ENCODE results near the gene CCT2.
A peak's percentile ranks its signal among the peaks of the same experiment; 100 is the strongest.
"Not testable (repeated sequence)": the region's sequence is repeated elsewhere in the genome, so short reads cannot be mapped to it uniquely, and the experiment has no call there.

CCT2 gene

DNA sequence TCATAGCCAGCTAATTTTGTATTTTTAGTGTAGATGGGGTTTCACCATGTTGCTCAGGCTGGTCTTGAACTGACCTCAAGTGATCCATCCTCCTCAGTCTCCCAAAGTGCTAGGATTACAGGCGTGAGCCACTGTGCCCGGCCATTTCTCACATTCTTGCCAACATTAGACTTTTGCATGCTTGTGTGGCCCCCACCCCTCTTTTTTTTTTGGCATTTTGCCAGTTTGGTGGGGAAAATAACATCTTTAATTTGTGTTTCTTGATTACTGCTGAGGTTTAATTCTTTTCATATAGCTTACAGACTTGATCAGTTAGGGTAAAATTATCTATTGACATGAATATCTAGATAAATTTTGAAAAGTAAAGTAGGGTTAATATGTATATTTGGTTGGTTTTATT, 3.8 kb downstream of the CCT2 start:
- DNase-seq: no peak

DNA sequence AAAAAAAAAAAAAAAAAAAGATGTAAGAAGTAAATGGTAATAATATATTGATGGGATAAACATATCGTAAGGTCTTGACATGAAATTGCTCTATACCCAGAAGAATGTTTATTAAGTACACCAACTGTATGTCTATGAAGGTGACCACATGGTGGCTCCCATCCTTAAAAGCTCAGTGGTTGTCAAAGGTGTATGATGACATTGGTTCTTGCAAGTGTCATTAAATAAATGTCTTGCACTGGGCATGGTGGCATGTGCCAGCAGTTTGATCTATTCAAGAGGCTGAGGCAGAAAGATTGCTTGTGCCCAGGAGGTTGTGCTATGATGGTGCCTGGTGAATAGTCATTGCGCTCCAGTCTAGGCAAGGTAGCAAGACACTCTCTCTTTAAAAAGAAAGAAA, 10.4 kb downstream of the CCT2 start:
- DNase-seq: no peak

DNA sequence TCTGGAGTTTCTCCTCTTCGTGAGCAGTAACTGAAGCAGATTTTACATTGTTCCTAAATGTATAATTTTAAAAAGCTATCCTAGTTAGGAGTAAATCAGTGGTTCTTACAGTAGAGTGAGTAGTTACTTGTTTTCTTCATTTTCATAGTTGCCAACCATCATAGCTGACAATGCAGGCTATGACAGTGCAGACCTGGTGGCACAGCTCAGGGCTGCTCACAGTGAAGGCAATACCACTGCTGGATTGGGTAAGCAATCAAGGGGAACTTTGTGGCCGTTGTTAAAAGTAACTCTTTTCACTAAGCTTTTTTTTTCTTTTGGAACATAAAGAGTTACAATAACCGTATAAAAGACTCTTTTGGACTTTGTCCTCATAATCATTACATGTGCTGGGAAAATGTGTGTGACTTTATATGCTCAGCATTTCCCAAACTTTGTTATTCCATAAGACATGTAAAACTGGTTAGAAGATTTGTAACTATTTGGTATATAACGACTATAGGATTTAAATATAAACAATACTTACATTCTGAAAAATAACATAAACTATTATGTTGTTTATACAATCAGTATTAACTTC, 13.0 kb downstream of the CCT2 start:
- DNase-seq: no peak

DNA sequence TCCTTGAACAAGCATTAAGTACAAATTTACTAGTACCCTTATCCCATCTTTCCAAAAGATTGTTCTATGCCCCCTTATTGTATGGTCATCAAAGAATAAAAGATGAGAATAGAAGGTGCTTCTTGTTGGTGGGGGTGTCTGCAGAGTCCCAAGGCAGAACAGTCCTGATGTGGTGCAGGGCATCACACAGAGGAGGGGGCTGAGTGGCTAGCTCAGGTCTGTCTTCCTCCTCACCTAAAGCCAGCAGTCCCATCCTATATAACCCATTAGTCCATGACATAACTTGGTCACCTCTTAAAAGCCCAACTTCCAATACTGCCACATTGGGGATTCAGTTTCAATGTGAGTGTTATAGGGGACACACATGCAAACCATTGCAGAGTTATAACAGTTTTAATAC, 15.5 kb downstream of the CCT2 start:
- no peak for DNase-seq

DNA sequence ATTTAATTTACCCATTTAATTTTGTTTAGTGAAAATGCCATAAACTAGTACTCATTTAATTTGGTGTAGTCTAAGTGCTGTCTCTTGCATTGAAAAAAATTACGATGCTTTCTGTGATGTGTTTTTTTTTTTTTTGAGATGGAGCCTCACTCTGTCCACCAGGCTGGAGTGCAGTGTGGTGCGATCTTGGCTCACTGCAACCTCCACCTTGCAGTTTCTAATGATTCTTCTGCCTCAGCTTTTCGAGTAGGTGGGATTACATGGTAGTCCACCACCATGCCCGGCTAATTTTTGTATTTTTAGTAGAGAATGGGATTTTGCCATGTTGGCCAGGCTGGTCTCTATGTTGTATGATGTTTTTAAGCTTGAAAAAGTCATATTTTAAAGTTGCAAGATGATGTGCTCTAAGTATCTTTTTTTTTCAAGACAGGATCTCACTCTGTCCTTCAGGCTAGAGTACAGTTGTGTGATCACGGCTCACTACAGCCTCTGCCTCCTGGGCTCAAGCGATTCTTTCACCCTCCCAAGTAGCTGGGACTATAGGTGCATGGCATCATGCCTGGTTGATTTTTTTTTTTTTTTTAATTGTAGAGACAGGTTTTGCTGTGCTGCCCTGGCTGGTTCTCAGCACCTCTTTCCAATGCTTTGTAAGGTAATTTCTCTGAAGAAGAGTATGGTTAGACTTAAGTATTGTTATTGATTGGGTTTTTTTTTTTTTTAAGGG, 16.9 kb downstream of the CCT2 start:
- DNase-seq: no peak

DNA sequence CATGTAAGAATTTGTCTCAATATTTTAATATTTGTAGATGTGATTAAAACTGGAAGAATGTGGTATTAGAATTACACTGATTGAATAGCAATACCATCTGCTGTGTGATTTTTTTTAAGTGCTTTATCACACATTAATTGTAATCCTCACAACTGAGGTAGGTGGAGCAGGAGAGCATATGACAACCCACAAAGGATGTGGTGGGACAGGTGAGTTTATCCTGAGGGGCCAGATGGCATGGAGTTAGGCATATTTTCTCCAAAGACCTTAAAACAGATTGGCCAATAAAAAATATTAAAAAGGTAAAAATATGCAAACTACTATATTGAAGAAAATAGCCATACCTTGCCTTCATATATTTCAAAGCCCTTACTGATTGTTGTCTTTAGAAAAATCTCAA, 17.7 kb downstream of the CCT2 start:
- no peak for DNase-seq

DNA sequence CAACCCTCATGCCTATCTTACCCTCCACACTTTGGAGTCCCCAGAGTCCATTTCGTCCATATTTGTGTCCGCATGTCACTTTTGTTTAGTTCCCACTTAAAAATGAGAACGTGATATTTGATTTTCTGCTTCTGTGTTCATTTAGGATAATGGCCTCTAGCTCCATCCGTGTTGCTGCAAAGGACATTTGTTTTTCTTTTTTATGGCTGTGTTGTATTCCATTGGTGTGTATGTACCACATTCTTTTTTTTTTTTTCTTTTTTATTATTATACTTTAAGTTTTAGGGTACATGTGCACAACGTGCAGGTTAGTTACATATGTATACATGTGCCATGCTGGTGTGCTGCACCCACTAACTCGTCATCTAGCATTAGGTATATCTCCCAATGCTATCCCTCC, 18.3 kb downstream of the CCT2 start:
- not testable (repeated sequence) for DNase-seq

DNA sequence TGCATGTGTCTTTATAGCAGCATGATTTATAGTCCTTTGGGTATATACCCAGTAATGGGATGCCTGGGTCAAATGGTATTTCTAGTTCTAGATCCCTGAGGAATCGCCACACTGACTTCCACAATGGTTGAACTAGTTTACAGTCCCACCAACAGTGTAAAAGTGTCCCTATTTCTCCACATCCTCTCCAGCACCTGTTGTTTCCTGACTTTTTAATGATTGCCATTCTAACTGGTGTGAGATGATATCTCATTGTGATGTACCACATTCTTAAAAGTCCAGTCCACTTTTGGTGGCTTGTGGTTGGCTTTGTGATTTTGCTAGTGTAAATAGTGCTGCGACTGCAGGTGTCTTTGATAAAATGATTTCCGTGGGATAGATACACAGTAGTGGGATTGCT, 19.0 kb downstream of the CCT2 start:
- not testable (repeated sequence) for DNase-seq

DNA sequence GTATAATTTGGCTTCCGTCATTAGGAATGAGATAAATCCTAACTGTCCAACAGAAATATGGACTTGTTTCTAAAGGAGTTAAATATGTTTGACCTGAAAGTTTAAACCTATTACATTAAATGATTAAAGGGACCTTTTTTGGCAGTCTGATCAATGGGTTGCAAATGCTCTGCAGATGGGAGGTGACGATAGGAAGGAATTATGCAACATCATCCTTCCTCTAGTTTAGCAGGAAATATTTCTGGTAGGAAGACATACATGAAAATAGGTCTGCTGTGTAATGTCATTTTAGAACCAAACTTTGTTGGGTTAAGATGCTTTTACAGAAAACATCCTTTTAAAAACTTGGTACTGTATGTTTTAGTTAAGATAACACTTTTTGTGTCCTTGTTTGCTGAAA, 22.9 kb downstream of the CCT2 start:
- no peak for DNase-seq

DNA sequence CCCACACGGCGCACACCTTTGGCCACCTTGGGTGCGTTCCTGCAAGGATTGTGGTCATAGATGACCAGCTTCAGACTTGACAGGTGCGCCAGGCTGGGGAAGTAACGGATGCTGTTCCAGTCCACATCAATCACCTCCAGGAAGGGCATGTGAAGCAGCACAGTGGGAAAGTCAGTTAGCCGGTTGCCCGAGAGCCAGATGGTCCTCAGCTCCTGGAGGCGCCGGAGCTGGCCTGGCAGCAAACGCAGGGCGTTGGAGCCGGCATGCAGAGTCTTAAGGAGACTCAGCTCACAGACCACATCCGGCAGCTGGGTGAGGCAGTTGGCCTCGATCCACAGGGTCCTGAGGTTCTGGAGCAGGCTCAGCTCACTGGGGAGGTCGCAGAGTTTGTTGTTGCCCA, 24.9 kb downstream of the CCT2 start:
- DNase-seq: no peak

DNA sequence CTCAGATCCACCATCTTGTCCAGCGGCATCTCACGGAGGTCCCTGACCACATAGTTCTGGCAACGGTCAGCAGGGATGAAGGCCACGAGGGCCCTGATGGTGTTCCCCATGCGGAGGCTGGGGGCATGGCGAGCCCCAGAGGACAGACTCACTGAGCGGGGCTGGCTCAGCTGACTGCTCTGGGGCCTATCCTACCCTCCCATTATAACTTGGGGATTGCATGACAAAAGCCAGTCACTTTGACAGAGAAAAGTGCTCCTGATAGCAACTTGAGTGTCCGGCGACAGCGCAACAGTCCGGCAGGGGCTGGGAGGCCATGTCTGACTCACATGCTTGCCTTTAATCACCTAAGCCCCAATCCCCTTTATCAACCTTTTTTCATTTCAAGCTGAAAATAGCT, 25.5 kb downstream of the CCT2 start, which contains the start of gene LRRC10:
Gene LRRC10 (minus strand): TSS at position 179 of the 400 bp plus-strand sequence. CDS start 69 bp downstream, at position 110.
- no peak for DNase-seq

DNA sequence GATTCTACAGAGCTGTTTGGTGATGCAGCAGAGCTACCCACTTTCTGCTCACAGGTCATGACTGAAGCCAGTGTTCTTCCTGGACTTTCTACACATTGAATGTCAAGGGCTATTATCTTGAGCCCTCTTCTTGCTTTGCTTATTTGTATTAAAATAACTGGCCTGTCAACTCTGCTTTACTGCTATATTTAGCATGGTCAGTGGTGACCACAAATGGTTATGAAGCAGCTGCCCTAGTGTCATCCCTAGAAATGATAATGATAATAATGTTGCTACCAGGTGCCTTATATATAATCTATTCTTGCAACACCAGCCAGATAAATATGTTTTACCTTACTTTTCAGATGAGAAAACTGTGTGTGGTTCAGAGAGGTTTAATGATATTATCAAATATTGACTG, 28.1 kb downstream of the CCT2 start:
- DNase-seq: no peak

DNA sequence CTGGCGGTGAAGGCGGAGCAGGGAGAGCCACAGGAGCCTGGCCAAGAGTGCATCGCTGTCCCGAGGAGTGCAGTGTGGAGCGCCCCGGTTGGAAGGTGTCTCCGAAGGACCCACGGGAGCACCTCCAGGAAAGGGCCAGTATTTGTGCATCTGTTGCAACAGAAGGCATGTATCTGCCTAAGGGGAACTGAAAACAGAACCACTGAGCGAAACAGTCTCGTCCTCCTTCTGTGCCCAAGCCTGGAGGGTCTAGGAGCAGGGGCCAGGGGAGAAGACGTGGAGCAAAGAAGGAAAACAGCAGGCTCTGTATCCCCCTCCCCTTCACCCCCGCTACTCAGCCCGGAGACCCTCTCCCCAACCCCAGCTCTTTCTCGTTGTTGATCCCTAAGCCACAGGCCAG, 30.8 kb downstream of the CCT2 start:
- DNase-seq: no peak

DNA sequence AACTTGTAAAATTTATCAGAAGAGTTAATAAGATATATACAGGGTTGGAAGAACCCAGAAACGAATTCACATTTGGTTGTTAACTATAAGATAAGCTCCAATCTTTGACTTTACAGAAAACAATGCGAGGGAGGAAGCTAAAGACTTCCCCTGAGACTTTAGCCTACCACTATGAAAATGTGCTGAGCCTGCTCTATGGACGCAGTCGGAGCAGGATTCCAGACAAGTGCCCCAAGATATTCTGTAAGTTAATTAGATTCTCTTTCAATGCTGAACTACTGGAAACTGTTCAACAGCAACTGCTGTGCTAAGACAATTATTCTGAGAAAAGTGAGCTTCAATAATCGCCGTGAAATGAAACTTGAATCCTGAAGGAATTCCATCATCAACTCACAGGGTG, 33.8 kb downstream of the CCT2 start:
- no peak for DNase-seq

DNA sequence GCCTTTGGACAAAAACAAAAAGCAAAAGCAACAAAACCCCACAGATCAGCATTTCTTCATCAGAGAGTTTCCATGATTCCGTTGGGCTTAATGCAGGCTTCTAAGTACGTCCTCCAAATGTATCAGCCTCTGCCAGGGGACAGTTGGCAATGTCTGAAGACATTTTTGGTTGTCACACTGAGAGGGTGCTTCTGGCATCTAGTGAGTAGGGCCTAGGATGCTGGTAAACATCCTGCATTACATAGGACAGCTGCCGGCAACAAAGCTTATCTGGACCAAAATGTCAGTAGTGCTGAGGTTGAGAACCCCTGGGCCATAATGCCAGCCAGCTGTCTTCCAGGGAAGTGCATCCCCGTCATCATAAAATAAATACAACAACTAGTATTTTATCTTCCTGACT, 34.8 kb downstream of the CCT2 start:
- no peak for DNase-seq

DNA sequence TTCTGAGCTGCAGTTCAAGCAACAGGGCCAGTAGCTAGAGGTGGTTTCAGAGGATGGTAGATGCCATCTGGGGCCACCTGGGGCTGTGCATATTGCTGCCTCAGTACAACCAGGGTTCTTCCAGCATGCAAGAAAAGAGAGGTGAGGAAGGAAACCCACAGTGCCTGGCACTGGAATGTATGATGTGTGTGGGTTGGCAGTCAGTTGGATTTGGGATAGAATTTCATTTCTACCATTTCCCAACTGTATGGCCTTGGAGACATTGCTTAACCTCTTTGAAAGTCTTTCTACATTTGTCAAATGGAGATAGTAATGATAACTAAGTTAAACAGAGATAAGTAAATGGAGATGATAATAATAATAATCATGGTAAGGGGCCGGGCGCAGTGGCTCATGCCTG, 35.7 kb downstream of the CCT2 start:
- DNase-seq: no peak

DNA sequence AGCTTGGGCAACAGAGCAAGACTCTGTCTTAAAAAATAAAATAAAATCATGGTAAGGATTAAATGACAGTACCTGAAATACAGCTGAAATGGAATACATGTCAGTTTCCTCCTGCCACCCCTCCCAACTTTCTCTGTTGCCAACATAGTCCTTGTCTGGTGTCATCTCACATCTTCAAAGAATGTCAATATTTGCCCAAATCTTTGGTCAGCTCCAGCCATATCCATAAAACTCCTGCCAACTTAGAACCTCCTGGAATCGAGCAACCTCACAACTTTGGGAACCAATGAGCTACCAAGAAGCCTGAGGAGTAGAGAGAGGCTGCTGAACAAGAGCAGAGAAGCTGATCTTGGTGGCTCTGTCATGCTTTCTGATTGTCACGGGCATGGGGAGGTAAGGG, 36.3 kb downstream of the CCT2 start:
- DNase-seq: no peak

DNA sequence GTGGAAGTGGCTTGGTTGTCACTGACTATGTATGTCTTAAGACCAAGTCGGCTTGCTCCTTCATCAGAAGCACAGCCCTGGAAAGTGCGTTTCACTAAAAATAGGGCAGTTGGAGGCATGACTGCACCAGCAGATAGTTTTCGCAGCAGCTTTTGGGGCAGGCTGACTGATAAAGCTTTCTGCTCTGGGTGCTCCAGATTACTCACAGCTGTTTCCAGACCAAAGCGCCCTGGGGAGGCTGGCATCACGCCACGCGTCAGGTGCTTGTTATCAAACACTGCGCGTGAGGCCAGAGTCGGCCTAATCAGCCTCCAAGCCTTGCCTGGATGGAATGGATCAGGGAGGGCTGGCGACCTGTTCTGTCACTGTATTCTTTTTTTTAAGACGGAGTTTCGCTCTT, 38.7 kb downstream of the CCT2 start:
- no peak for DNase-seq

DNA sequence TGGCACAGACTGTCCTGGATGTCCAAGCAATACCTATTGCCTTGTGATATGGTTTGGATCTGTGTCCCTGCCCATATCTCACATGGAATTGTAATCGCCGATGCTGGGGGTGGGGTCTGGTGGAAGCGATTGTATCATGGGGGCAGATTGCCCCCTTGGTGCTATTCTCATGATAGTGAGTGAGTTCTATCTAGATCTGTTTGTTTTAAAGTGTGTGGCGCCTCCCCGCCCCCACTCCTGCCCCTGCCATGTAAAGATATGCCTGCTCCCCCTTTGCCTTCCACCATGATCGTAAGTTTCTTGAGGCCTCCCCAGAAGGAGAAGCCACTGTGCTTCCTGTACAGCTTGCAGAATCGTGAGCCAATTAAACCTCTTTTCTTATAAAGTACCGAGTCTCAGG, 42.2 kb downstream of the CCT2 start:
- DNase-seq: no peak

DNA sequence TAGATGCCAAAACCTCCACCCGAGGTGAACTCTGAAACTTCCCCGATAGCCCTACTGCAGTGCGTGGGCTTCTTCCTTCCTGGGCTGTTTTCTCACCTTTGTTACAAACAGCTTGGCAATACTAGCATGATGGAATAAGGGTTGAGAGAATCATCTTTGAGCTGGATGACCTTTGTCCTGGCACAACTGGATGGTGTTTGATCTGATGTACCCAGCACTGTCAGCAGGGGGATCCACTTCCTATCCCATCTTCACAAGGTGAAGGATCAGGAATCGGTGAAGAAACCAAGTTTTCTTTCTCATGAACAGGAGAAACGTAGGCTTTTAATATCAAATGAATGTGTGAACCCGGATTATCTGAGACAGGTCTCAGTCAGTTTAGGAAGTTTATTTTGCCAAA, 44.9 kb downstream of the CCT2 start:
- DNase-seq: no peak

DNA sequence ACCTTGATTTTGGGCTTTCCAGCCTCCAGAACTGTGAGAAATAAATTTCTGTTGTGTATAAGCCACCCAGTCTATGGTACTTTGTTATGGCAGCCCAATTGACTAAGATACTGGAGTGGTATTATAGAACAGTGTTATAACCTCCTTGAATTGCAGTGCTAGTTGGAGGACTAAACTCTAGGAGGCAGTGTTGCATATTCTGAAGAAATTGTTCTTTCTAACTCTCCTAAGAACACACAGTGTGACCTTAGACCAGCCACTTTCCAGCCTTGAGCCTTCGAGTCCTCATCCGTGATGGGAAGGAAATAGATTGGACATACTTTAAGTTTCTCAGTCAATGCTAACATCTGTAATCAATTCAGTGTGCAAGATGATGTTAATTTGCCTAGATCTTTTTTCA, 47.8 kb downstream of the CCT2 start:
- no peak for DNase-seq

DNA sequence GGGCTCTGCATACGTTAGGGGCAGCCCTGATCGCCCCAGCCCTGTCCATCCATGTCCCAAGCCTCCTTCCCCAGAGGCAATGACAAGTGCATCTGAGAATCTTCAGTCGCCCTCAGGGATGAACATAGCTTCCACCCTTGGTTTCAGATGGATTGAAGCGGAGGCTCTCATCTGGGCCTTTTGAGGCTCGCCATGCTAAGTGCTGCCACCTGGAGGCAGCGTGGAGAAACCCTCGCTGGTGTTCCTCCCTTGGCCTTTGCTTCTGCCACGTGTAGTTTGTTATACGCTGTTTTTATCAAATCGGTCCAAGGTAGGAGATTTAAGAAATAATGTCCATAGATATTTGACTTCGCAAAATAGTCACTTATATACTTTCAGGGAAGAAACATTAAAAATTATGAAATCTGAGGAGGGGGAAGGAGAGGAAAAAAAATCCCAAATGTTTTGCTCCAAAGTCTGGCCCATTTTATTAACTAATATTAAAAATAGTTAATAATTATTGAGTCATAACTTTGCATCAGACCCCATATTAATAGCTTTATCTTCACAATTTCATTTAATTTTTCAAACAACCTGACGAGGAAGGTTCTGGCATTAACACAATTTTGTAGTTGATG, 54.2 kb downstream of the CCT2 start:
- DNase-seq: peak; percentile 19 to 24 (median 22)

DNA sequence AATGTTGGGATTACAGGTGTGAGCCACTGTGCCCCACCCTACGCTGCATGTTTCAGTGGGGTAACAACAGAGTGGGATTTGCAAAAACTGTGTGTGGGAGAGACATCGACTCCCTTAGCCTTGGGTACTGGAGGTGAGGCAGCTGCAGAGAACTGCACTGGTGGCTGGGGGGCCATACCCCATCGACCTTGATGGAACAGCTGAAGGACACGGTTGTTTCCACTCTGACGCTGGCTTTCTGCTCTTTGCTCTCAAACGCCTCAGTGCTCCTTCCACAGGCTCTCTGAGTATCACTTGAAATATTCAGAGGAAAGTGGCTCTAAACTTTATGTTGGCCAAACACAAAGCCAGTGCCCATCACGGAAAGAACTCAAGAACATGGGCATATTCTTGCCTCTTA, 56.3 kb downstream of the CCT2 start:
- no peak for DNase-seq

DNA sequence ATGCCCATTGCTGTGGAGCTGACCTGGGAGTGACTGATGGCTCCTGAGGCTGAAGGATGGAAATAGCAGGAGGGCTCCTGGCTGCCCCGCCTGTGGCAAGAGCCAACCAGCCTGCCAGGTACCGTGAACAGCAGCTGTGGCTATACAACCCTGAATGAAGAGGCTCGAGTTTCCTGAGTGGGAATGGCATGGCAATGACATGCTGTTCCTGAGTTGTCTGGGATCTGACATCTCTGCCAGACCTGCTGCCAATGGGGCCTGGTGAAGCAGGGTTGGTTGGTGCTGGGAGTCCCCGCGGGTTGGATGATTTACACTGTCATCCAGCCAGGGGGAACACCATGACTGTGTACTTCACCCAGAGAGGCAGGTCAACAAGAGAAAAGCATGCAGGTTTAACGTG, 57.3 kb downstream of the CCT2 start:
- DNase-seq: no peak

DNA sequence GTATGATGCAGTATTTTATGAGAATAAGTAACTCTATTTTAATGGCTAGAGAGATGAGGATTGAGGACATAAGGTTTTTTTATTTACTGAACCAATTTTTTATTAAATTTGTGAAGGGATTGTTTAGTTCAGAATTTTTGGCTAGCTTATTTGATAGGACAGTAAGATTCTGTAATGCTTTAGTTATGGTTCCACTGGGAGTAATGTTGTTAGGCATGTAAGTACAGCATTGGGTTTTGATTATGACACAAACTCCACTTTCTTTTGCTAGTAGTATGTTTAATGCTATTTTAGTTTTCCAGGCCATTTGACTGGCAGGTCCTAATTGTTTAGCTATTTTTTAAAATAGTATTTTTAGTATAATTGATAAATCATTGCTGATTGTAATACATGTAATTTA, 59.3 kb downstream of the CCT2 start:
- DNase-seq: no peak

All from activated CD4-positive, CD25-positive, alpha-beta regulatory T cell (primary cell).